ENCODE results near the gene CERS6. TPM values are rescaled to one million over a fixed set of nuclear protein-coding genes. Genes with fewer than 3 reads are reported as not detected.

The CERS6 gene
- total and polyA plus RNA-seq, 2 experiments from 2014 or later = 8.3 to 16.0 TPM

DNA sequence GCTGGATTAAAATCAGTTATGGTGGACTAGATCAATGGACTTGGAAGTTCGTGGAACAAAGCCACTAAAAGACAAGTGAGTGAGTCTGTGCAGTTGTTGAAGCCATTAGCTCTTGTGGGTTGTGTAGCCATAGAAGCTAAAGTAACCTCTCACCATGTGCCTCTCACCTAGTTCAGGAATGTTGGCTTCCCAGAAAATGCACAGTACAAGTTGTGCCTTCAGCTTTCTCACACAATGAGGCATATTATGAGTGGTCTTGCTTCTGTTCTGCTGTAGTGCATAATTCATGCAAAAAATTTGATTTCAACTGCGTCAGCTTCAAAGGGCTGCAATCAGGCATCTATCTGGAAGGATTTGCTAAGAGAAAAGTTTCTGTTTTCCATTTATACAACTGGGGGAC lies 26.2 kb downstream of the CERS6 start:
- Histone ChIP-seq H3K79me2 (ENCODE audit: insufficient read depth) (peaks cover 44% of the 10 kb centered on the region), H3K9me2 (ENCODE audit: insufficient read depth) (no peaks in the 10 kb centered on the region), H3F3A (ENCODE audit: insufficient read depth) (no peaks in the 10 kb centered on the region), H4K20me1 (ENCODE audit: insufficient read depth) (no peaks in the 10 kb centered on the region), H3K36me3 (ENCODE audit: low read depth) (no peaks in the 10 kb centered on the region), H3K4me2 (ENCODE audit: unreplicated experiment) (no peak overlapping the region), H3K4me1 (ENCODE audit: insufficient read depth) (no peaks in the 10 kb centered on the region), H3K9me3 (ENCODE audit: low read depth) (no peaks in the 10 kb centered on the region), H3K27ac (no peak overlapping the region), H3K9ac (no peak overlapping the region), H3K27me3 (replicated peaks; ENCODE audit: insufficient read depth) (no peaks in the 10 kb centered on the region), H3K4me3 (no peak overlapping the region), H2AFZ (no peak overlapping the region)
- 64 to 75% methylated on average over 2 of the region's 2 CpGs for WGBS, 2 experiments (ENCODE audit: low coverage in 1 of 2, low lambda C conversion rate in 2 of 2, missing lambda C conversion rate in 2 of 2)
- in situ Hi-C loops (cut with MboI) = no loop called here
- DNase-seq = no peak
- TF ChIP-seq EZH2phosphoT487 (IDR thresholded peaks at IDR 0.05; ENCODE audit: insufficient read depth, low read depth) = no peak
- no peak for TF ChIP-seq EZH2 (IDR thresholded peaks at IDR 0.05; ENCODE audit: insufficient read depth, poor library complexity, severe bottlenecking)

GRCh38 chr2:168482952-168483831 lies 27.1 kb downstream of the CERS6 start:
- H3F3A ChIP-seq (ENCODE audit: insufficient read depth) = no peaks in the 10 kb centered on the region
- no peak overlapping the region for H3K4me2 ChIP-seq (ENCODE audit: unreplicated experiment)
- H3K4me3 ChIP-seq = no peak overlapping the region
- no peaks in the 10 kb centered on the region for H3K36me3 ChIP-seq (ENCODE audit: low read depth)
- H3K9me3 ChIP-seq (ENCODE audit: low read depth) = no peaks in the 10 kb centered on the region
- H4K20me1 ChIP-seq (ENCODE audit: insufficient read depth) = no peaks in the 10 kb centered on the region
- no peak overlapping the region for H2AFZ ChIP-seq
- H3K27ac ChIP-seq = no peak overlapping the region
- no peak for TF ChIP-seq EZH2 (IDR thresholded peaks at IDR 0.05; ENCODE audit: insufficient read depth, poor library complexity, severe bottlenecking)
- no peak for TF ChIP-seq EZH2phosphoT487 (IDR thresholded peaks at IDR 0.05; ENCODE audit: insufficient read depth, low read depth)
- 92 to 94% methylated on average over 9 of the region's 9 CpGs for WGBS, 2 experiments (ENCODE audit: low coverage in 1 of 2, low lambda C conversion rate in 2 of 2, missing lambda C conversion rate in 2 of 2)
- in situ Hi-C loops (cut with MboI) = no loop called here
- no peaks in the 10 kb centered on the region for H3K4me1 ChIP-seq (ENCODE audit: insufficient read depth)
- H3K27me3 ChIP-seq (replicated peaks; ENCODE audit: insufficient read depth) = no peaks in the 10 kb centered on the region
- H3K9ac ChIP-seq = no peak overlapping the region
- peaks cover 37% of the 10 kb centered on the region for H3K79me2 ChIP-seq (ENCODE audit: insufficient read depth)
- DNase-seq = no peak
- H3K9me2 ChIP-seq (ENCODE audit: insufficient read depth) = no peaks in the 10 kb centered on the region

GRCh38 chr2:168486477-168486876 lies 30.4 kb downstream of the CERS6 start:
- peaks cover 15% of the 10 kb centered on the region for H3F3A ChIP-seq (ENCODE audit: insufficient read depth)
- H3K4me3 ChIP-seq = no peak overlapping the region
- H3K4me1 ChIP-seq (ENCODE audit: insufficient read depth) = peaks cover 18% of the 10 kb centered on the region
- no peak overlapping the region for H3K27ac ChIP-seq
- peaks cover 36% of the 10 kb centered on the region for H3K79me2 ChIP-seq (ENCODE audit: insufficient read depth)
- no peak for DNase-seq
- no peaks in the 10 kb centered on the region for H4K20me1 ChIP-seq (ENCODE audit: insufficient read depth)
- 97 to 100% methylated on average over 3 of the region's 3 CpGs for WGBS, 2 experiments (ENCODE audit: low coverage in 1 of 2, low lambda C conversion rate in 2 of 2, missing lambda C conversion rate in 2 of 2)
- in situ Hi-C loops (cut with MboI) = no loop called here
- TF ChIP-seq EZH2phosphoT487 (IDR thresholded peaks at IDR 0.05; ENCODE audit: insufficient read depth, low read depth) (no peak), EZH2 (IDR thresholded peaks at IDR 0.05; ENCODE audit: insufficient read depth, poor library complexity, severe bottlenecking) (no peak)
- no peak overlapping the region for H3K4me2 ChIP-seq (ENCODE audit: unreplicated experiment)
- H3K9me2 ChIP-seq (ENCODE audit: insufficient read depth) = no peaks in the 10 kb centered on the region
- no peaks in the 10 kb centered on the region for H3K36me3 ChIP-seq (ENCODE audit: low read depth)
- H3K9ac ChIP-seq = no peak overlapping the region
- H2AFZ ChIP-seq = no peak overlapping the region
- no peaks in the 10 kb centered on the region for H3K9me3 ChIP-seq (ENCODE audit: low read depth)
- no peaks in the 10 kb centered on the region for H3K27me3 ChIP-seq (replicated peaks; ENCODE audit: insufficient read depth)

DNA sequence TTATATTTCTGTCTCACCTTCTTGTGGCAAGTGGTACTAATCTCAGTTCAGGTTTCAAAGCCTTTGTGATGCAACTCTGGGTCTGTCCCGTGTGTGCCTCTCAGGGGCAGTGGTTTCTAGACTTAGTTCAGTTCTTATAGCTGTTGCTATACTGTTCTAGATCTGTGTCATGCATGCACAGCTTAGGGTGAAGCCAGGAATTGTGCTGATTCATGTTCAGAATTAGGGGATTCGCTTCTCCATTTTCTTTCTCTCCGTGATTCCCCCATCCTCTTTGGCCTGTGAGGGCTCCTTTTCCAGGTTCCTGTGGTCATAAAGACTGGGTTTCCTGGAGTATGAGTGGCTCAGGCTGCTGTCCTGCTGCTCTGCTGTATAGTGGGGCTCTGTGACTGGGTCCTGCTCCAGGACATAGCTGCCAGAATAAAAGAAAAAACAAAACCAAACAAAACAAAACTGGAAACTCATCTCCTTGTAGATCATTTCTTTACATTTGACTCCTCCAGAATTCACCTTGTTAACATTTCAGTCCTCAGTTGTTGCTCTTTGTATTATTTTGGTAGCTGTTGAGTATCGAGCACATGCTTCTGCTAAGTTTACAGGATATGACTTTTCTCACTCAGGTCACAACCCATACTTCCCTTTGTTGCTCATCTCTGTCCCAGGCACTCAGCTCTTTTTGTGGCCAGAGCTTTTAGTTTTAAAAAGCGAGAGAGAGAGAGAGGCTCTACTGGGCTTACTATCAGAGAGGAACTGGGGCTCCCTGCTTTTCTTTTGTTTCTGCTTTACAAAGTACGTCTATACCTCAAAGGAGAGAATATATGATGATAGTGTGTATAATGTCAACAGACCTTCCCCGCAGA lies 34.2 kb downstream of the CERS6 start:
- no peaks in the 10 kb centered on the region for H3K36me3 ChIP-seq (ENCODE audit: low read depth)
- TF ChIP-seq EZH2phosphoT487 (IDR thresholded peaks at IDR 0.05; ENCODE audit: insufficient read depth, low read depth) = no peak
- TF ChIP-seq EZH2 (IDR thresholded peaks at IDR 0.05; ENCODE audit: insufficient read depth, poor library complexity, severe bottlenecking) = no peak
- H3K27ac ChIP-seq = peak overlapping the region; percentile 57
- WGBS, 2 experiments (ENCODE audit: low coverage in 1 of 2, low lambda C conversion rate in 2 of 2, missing lambda C conversion rate in 2 of 2) = 47 to 48% methylated on average over 7 of the region's 7 CpGs
- H3K79me2 ChIP-seq (ENCODE audit: insufficient read depth) = peaks cover 50% of the 10 kb centered on the region
- H3K9me3 ChIP-seq (ENCODE audit: low read depth) = no peaks in the 10 kb centered on the region
- H4K20me1 ChIP-seq (ENCODE audit: insufficient read depth) = no peaks in the 10 kb centered on the region
- H3K27me3 ChIP-seq (replicated peaks; ENCODE audit: insufficient read depth) = no peaks in the 10 kb centered on the region
- H3K4me1 ChIP-seq (ENCODE audit: insufficient read depth) = peaks cover 18% of the 10 kb centered on the region
- H2AFZ ChIP-seq = peak overlapping the region; percentile 79
- H3K4me3 ChIP-seq = peak overlapping the region; percentile 62
- peak overlapping the region; percentile 56 for H3K9ac ChIP-seq
- H3K9me2 ChIP-seq (ENCODE audit: insufficient read depth) = no peaks in the 10 kb centered on the region
- peak; percentile 54 for DNase-seq
- peaks cover 17% of the 10 kb centered on the region for H3F3A ChIP-seq (ENCODE audit: insufficient read depth)
- in situ Hi-C loops (cut with MboI) = no loop called here
- H3K4me2 ChIP-seq (ENCODE audit: unreplicated experiment) = peak overlapping the region; percentile 74
